ENCODE measurements around the gene CCP110.
A peak's percentile ranks its signal among the peaks of the same experiment; 100 is the strongest.

The CCP110 gene

DNA sequence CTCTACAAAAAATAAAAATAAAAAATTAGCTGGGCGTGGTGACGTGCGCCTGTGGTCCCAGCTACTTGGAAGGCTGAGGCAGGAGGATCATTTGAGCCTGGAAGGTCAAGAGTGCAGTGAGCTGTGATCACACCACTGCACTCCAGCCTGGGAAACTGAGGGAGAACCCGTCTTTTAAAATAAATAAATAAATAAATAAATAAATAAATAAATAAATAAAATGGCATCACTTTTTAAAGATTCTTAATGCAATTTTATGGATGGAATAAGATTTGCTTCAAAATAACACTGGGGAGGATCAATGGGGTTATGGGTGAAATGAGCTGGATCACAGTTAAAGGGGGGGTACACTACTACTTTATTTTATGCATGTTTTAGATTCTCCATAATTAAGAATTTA, 16.8 kb upstream of the CCP110 start:
- DNase-seq (ENCODE audit: low read depth in 3 of 3, low spot score in 1 of 3), result no peak

DNA sequence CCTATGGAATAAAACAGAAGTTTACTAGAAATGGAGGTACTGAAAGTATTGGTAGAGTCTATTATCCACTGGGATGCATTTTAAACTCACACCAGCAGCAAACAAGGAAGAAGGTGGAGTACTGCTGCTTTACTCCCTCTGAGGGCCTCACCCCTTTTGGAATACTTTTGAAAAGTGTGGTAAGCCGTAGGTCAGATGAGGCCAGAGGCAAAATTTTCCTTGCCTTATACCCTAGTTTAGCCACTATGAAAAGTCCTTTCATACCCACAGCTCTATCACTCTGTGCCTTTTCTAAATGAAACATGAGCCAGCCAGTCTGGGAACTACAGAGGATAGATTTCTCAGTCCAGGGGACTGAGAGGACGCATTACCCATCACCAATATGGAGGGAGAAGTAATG, 15.9 kb upstream of the CCP110 start:
- DNase-seq (ENCODE audit: low read depth in 3 of 3, low spot score in 1 of 3), result no peak

DNA sequence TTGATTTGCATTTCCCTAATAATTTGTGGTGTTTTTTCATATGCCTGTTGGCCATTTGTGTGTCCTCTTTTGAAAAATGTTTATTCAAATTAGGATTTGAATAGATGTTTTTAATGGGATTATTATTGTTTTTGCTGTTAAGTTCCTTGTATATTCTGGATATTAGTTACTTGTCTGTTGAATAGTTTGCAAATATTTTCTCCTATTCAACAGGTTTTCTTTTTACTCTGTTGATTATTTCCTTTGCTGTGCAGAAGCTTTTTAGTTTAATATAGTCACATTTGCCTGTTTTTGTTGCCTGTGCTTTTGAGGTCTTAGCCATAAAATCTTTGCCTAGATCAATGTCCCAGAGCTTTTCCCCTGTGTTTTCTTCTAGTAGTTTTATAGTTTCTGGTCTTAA, 11.4 kb upstream of the CCP110 start:
- DNase-seq (ENCODE audit: low read depth in 3 of 3, low spot score in 1 of 3), result no peak

DNA sequence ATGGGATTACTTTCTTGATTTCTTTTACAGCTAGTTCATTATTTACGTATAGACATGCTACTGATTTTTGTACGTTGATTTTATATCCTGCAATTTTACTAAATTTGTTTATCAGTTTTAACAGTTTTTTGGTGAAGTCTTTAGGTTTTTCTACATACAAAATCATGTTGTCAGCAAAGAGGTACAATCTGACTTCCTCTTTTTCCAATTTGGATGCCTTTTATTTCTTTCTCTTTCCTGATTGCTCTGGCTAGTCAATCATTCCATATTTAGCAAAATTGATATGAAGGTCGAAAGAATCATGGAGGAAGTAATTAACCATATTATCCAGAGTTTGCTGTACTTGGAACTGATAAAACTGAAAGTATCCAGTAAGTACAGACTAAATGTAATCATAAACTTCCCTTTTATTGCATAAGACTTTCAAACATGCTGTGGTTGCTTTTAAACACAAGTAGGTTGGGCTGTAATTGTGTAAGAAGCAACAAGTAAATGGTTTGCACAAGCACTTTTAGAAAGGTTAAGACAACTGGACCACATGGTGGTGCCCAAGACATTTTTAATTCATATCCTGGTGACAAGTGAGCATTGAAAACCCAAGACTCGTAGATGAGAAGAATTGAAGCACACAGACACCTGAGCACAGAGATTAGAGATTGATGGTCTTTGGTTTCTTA, 10.2 kb upstream of the CCP110 start:
- DNase-seq (ENCODE audit: low read depth in 3 of 3, low spot score in 1 of 3), result no peak

DNA sequence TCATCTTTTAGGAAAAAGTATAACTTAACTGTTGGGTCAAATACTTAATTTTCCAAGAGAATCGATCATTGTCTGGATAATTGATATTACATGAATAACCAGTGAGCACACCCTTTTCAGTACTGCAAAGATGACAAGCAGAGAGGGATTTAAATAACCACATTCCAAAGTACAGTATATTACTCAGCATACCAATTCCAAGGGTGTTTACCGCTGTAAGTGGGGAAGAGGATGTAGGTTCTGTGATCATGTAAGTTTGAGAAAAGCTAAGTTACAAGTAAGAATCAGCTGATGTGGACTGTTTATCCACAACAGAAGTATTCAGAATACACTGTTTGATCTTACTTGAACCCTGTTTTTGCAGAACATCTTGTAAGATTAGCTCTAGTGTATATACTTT, 8.0 kb upstream of the CCP110 start:
- DNase-seq (ENCODE audit: low read depth in 3 of 3, low spot score in 1 of 3), result no peak

DNA sequence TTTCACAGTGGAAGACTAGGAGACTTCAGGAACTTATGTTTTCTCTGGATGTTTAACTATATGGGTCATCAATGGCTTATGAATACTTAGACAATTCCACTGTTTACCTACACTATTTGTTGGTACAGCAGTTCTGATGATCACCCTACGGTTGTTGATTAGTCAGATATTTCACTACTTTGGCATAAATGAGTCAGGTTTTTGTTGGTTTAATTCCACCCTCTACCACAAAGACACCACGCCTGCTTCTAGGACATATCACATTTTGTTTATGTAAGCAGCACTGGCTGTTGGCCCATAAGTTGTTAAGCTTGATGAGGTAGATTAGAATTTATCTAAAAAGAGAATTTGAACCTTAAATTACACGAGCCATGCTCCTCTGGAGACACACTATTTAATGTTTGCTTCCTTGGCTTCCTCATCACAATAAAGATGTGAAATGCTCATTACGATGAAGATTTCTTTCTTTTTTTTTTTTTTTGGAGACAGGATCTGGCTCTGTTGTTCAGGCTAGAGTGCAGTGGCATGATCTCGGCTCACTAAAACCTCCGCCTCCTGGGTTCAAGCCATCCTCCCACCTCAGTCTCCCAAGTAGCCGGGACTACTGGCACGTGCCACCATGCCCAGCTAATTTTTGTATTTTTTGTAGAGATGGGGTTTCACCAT, 6.2 kb upstream of the CCP110 start:
- no peak for DNase-seq (ENCODE audit: low read depth in 3 of 3, low spot score in 1 of 3)

DNA sequence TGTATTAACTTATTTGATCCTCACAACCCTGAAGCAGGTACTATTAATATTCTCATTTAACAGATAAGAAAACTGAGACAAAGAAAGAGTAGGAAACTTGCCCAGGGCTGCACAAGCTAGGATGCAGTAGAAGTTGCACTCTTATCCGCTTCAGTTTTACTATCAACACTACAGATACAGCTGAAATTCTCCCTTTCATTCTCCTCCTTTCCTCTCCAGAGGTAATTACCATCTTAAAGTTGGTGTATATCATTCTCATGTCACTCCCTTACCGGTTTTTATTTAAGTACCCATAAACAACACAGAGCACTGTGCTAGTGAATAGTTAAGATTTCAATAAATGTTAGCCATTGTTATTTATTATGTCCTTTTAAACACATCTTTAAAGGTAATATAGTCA, 5.4 kb upstream of the CCP110 start:
- no peak for DNase-seq (ENCODE audit: low read depth in 3 of 3, low spot score in 1 of 3)

DNA sequence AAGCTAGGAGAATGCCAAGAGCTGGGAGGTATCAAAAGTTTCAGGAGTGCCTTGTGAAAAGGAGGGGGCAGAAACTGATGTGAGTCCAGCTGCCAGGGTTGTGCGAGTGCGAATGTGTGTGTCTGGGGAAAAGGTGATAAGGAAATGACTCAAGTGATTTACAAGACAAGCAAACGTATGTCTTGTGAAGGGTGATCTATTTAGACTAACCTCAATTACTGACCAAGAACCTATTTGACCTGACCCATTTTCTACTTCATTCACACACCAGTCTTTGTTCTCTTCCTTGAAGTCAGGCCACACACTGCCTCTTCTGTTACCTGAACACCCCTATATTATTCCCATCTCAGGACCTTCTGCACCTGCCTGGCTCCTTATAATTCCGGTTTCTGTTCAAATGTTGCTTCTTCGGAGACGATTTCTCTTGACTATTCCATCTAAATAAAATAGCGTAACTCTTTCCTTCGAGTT, 2.8 kb upstream of the CCP110 start:
- no peak for DNase-seq (ENCODE audit: low read depth in 3 of 3, low spot score in 1 of 3)

DNA sequence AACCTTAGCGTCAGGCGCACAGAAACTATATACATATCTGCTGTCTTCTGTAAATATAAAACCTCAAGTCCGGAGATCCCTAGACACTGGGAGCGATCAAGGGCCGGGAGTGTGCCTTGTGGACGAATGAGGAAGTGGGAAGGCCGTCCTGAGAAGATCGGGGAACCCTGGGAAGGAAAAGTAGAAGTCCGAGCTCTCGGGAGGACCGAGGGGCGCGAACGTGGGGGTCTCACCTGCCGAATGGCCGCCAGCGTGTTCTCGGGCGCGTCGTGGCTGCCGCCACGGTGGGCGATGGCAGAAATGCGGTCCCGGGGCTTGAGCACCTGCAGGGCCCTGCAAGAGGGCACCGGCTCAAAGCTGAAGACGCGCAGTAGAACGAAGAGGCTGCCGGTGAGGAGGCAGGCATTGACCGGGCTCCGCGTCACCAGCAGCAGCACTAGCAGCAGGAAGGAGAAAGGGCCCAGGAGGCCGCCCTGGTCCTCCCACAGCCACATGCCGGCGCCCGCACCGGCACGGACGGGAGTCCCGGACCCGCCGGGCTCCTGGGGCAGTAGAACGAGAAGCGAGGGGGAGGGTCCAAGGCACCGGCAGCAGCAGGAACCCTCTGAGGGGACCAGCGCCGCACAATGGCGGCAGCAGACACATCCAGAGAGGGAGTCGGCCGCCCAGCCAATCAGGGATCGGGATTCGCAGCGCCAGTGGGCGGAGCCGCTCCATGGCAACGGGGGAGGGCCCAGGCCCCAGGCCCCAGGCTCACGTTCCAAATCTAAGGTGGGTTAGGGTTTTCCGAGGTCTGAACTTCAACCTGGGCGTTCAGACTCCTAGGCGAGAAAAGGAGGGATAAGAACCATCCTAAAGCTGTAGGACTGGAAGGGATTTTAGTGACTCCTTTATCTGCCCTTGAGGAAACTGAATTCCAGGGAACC, 2.0 kb upstream of the CCP110 start, which contains the start of gene GDE1:
Gene GDE1, minus strand, starts transcription at position 628 of the 926 bp plus-strand sequence. Its CDS starts 134 bp downstream, at position 494.
- peak; percentile 85 to 95 (median 86) for DNase-seq (ENCODE audit: low read depth in 3 of 3, low spot score in 1 of 3)

DNA sequence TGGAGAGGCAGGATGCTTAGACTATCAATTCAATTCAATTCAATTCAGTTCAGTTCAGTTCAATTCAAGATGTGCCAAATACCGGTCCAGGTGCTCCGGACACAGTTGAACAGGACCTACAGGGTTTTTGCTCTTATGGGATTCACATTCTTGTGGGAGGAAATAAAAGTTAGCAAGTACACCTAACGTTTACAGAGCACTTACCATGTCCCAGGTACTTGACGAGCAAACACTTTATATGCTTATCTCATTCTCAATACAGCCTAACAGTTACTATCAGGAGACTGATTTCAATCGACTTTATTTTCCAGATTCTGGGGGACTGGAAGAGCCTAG, 1.4 kb upstream of the CCP110 start:
- DNase-seq (ENCODE audit: low read depth in 3 of 3, low spot score in 1 of 3), result no peak

DNA sequence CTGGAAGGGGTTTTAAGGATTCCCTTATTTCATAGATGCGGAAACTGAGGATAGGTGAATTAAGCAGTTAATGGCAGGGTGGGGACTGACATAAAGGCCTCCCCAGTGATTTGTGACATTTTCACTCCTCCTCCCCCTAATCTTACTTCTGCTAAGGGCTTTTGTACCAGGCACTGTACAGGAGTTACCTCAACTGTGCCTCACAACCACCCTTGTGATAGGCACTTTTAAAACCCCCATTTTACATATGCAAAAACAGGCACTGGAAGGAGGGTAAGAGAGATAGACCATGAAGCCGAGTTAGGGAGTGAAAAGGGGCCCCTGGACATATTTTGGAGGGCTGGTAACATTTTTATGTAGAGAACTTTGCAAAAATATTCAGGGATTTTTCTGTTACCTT, 982 bp upstream of the CCP110 start:
- DNase-seq (ENCODE audit: low read depth in 3 of 3, low spot score in 1 of 3), result no peak

DNA sequence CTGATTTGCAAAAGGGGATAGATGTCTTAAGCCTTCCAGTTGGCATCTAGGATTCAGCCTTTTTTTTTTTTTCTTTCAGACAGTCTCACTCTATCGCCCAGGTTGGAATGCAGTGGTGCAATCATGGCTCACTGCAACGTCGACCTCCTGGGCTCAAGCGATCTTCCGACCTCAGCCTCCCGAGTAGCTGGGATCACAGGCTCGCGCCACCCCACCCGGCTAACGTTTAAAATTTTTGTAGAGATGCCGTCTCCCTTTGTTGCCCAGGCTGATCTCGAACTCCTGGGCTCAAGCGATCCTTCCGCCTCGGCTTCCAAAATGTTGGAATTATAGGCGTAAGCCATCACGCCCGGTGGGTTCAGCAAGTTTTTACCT, 571 bp upstream of the CCP110 start:
- no peak for DNase-seq (ENCODE audit: low read depth in 3 of 3, low spot score in 1 of 3)

DNA sequence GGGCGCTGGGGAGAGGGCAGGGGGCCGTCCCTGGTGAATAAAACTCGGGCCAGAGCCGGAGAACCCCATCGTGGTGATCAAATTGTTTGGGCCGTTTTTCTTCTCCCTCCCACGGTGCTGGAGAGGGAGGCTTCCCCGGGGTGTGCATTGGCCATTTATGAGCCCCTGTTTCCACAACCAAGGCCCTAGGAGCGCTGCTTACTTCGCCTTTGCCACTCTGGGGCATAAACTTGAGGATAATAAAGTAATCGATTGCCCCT, 544 bp downstream of the CCP110 start:
- DNase-seq (ENCODE audit: low read depth in 3 of 3, low spot score in 1 of 3), result no peak

DNA sequence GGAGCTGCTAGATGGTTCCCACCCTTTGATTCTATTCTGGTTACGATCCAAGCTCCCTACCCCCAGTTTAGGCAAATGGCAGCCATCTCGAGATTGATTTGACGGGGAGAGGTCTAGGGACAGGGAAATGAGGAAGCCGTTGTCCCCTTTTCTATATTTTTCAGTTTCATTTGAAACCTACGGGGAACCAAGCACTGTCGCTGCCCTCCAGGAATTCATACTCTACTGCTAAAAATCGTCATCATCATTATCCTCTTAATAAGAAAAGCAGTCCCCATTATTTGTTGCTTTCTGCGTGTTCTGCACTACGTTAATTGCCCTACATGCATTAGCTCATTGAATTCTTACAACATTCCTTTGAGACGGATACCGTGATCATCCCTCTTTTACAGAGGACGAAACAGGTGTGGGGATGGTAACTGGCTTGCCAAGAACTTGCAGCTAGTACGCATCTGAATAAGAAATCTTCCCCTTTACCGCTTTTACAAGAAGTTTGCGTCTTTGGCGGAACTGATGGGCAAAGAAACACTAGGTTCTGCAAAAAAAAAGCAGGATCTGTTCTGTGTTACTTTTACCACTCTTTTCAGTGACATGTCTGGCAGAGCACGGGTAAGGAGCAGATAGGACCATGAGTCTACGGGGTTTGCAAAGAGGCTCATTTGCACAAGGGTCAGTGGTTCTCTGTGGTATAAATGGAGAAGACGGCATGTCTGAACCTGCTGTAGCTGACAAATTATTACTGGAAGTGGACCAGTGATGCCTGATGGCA, 1.1 kb downstream of the CCP110 start:
- DNase-seq (ENCODE audit: low read depth in 3 of 3, low spot score in 1 of 3), result no peak

DNA sequence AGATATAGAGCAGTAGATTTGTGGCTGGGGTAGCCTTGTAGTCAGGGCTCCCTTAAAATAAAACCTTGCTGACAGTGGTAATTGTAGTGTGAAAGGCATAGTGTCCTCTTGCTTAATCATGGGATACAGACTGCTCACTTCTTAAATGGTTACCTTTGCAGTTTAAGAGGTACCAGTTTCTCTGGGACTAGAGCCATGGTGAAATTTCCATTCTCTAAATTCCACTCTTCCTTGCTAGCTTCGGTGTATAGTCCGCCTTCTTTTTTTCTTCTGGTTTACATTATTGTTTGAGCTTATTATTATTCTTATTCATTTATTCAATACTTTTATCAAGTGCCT, 1.6 kb downstream of the CCP110 start:
- DNase-seq (ENCODE audit: low read depth in 3 of 3, low spot score in 1 of 3), result no peak

DNA sequence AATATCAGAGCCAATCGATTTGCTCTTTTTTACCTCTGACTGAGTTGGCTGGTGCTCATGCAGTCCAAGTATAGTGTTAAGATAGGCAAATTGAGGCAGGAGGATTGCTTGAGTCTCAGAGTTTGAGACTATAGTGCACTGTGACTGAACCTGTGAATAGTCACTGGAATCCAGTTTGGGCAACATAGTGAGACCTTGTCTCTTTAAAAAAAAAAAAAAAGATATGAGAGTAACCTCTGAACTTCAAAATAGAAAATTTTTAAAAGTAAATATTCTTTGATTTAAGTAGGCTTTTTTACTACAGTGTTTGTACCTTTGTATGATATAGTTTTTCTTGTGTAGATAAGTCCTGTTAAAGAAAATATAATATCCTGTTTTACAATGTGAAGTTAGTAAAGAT, 3.4 kb downstream of the CCP110 start:
- no peak for DNase-seq (ENCODE audit: low read depth in 3 of 3, low spot score in 1 of 3)

DNA sequence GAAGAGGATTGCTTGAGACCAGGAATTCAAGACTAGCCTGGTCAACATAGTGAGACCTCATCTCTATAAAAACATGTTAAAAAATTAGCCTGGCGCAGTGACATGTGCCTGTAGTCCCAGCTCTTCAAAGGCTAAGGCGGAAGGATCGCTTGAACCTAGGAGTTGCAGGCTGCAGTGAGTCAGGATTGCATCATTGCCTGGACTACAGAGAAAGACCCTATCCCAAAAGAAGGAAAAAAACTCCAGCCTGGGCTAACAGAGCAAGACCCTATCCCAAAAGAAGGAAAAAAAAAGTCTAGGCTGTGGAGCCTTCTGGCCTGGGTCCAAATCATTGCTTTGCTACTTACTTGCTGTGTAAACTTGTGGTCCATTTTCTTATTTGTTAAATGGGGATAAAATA, 4.9 kb downstream of the CCP110 start:
- DNase-seq (ENCODE audit: low read depth in 3 of 3, low spot score in 1 of 3), result no peak

DNA sequence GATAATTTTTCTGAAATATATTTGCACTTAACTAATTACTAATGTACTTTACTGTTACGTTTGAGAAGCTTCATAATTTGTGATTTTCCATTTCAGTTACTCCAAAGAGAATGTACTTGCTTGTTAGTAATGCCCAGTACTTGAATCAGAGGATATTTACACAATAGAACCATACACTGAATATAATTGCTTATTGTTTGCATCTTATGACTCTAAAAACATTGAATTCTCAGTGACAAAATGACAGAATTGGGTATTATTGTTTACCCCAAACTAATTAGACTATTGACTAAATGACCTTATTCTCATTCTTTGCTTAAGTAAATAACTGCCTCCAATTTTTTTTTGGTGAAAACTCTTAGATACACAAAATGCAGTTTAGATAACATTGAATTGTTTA, 8.9 kb downstream of the CCP110 start:
- DNase-seq (ENCODE audit: low read depth in 3 of 3, low spot score in 1 of 3), result no peak

DNA sequence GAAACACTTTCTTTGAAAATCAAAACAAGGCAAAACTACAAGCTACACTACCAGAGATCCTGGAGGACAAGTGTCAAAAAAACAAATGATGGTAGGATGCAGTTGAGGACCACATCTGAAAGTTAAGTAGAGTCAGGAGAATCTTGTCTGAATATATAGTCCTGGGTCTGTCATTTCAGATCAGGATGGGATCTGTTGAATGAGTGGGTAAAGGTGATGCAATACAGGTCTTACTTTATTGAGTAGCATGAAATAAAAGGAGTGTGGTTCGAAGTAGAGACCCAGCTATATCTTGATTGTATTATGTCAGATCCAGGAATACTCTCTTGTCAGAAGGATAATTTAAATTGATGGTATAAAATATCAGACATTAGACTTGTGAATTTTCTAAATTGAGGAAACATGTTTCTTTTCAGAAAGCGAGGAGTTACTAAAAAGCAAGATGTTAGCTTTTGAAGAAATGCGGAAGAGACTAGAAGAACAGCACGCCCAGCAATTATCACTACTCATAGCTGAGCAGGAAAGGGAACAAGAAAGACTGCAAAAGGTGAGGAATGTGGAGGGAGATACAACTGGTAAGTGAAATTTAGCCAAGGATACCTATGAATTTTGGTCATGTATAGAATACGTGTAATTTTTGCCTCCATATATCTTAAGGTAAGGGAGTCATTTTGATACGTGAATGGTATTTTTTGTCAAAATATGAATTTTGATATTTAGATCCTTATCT, 16.7 kb downstream of the CCP110 start:
- no peak for DNase-seq (ENCODE audit: low read depth in 3 of 3, low spot score in 1 of 3)

DNA sequence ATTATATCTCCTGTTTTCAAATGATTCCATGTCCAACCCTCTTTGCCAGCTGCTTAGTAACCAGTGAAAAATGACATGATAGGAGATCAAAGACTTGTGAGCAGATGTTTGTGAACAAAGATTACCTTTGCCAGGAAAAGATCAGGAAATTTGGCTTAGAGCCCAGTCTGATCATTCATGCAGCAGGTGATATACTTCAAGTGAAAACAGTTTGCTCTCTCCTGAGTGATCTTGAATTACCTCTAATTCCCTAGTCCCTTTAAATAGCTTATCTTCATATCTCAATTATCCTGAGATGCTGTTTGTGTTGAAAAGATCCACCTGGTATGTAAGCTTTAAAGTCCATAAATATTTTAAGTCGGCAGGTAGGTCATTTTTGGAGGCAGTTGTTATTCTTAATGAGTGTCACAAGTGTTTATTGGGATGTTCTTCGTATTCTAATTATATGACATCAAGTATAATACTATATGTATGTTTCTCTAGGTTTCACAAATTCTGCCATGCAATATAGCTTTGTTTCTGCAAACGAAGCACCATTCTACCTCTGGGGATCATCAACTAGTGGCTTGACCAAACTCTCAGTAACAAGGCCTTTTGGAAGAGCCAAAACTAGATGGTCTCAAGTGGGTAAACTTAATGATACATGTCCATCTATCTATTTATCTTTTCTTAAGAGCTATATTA, 18.5 kb downstream of the CCP110 start:
- DNase-seq (ENCODE audit: low read depth in 3 of 3, low spot score in 1 of 3), result no peak

Data from stimulated activated CD4-positive, alpha-beta T cell treated with anti-CD3 and anti-CD28 coated beads, TNF-alpha, amount 100 ng/mL, for 1 hour (primary cell).